Measurements from ENCODE around the gene BSND.

DNA sequence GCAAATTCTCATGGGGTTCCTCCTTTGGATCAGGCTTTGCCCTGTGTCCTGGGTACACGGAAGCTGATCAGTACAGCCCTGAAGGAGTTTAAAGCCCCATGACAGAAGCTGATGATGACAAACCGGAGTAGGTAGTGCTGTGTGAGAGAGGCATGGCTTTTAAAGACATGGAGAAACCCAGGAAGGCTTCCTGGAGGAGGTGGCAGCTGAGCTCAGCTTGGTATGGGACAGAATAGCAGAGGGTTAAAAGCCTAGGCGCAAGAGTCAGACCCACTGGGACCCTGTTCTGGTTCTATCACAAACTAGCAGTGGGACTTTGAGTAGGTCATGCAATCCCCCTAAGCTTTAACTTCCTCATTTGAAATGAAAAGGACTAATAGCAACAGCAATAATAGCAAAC lies 12.2 kb upstream of the BSND start:
- TF ChIP-seq, protein P1, sequence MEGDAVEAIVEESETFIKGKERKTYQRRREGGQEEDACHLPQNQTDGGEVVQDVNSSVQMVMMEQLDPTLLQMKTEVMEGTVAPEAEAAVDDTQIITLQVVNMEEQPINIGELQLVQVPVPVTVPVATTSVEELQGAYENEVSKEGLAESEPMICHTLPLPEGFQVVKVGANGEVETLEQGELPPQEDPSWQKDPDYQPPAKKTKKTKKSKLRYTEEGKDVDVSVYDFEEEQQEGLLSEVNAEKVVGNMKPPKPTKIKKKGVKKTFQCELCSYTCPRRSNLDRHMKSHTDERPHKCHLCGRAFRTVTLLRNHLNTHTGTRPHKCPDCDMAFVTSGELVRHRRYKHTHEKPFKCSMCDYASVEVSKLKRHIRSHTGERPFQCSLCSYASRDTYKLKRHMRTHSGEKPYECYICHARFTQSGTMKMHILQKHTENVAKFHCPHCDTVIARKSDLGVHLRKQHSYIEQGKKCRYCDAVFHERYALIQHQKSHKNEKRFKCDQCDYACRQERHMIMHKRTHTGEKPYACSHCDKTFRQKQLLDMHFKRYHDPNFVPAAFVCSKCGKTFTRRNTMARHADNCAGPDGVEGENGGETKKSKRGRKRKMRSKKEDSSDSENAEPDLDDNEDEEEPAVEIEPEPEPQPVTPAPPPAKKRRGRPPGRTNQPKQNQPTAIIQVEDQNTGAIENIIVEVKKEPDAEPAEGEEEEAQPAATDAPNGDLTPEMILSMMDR (IDR thresholded peaks at IDR 0.05; ENCODE audit: low read length) = no peak
- TF ChIP-seq EZH2 (IDR thresholded peaks at IDR 0.05; ENCODE audit: borderline replicate concordance, low read length) = no peak
